CD1c-positive myeloid dendritic cell (primary cell): Measurements from ENCODE around the gene CDHR5.

Experiments used
- DNase-seq: peaks from one replicate; pipeline ENCODE4 v3.0.0-alpha.2; 2016; ENCODE audit errors: extremely low spot score

CDHR5 gene

GRCh38 chr11:567629-568292 is 57.0 kb downstream of the CDHR5 start:
- DNase-seq = no peak

GRCh38 chr11:567011-567628 is 57.6 kb downstream of the CDHR5 start:
- no peak for DNase-seq
